Measurements from ENCODE around the gene GMEB1. TPM values are rescaled to one million over a fixed set of nuclear protein-coding genes. Genes with fewer than 3 reads are reported as not detected.
A peak's percentile ranks its signal among the peaks of the same experiment; 100 is the strongest.

The GMEB1 gene
- total and polyA plus RNA-seq, 2 experiments from 2014 or later = 13.3 to 20.2 TPM

DNA sequence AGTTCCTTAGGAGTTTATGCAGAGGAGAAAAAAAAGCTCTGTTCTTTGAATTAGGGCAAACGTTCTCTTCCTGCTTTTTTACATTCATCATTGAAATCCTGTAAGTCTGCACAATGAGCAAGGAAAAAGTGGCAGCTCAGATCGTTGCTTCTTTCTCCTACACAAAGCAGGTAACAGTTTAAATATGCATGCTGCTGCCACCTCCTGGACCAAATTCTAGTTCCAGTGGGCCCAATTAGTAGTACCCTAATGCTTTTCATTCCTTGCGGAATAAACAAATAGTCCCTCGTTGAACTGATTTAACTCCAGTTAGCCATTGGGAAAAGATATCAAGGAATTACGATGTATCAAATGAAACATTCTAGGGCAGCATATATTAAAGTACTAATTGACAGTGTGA is 88.3 kb downstream of the GMEB1 start:
- peaks cover 12% of the 10 kb centered on the region for H3K4me1 Mint-ChIP-seq
- peak; percentile 56 for ATAC-seq
- TF ChIP-seq CREB1 (CRISPR knock-in tag; IDR thresholded peaks at IDR 0.05; ENCODE audit: low read depth) (no peak), ZNF331 (CRISPR knock-in tag; IDR thresholded peaks at IDR 0.05; ENCODE audit: low read depth) (no peak)
- TF ChIP-seq, protein P1, sequence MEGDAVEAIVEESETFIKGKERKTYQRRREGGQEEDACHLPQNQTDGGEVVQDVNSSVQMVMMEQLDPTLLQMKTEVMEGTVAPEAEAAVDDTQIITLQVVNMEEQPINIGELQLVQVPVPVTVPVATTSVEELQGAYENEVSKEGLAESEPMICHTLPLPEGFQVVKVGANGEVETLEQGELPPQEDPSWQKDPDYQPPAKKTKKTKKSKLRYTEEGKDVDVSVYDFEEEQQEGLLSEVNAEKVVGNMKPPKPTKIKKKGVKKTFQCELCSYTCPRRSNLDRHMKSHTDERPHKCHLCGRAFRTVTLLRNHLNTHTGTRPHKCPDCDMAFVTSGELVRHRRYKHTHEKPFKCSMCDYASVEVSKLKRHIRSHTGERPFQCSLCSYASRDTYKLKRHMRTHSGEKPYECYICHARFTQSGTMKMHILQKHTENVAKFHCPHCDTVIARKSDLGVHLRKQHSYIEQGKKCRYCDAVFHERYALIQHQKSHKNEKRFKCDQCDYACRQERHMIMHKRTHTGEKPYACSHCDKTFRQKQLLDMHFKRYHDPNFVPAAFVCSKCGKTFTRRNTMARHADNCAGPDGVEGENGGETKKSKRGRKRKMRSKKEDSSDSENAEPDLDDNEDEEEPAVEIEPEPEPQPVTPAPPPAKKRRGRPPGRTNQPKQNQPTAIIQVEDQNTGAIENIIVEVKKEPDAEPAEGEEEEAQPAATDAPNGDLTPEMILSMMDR (conservative IDR thresholded peaks at IDR 0.05; ENCODE audit: low read depth in 2 of 2) = peak; percentile 49 to 58
- DNase-seq (ENCODE audit: low spot score) = peak; percentile 70
- Histone ChIP-seq H3K4me3 (peak overlapping the region; percentile 19; the same call in 1 of the 2 replicates), H3F3A (replicated peaks; ENCODE audit: low read depth) (peaks cover 26% of the 10 kb centered on the region; the same call in 1 of the 2 replicates), H3K4me2 (0 out of 2 replicates have a peak overlapping the region, but pooled peaks have one; percentile 45), H3K36me3 (ENCODE audit: insufficient read depth) (peaks cover 8% of the 10 kb centered on the region; the same call in 1 of the 2 replicates), H3K4me1 (ENCODE audit: insufficient read depth) (peaks cover 40% of the 10 kb centered on the region), H2AFZ (no peak overlapping the region), H3K79me2 (replicated peaks; ENCODE audit: insufficient read depth) (peaks cover 100% of the 10 kb centered on the region), H3K27me3 (ENCODE audit: insufficient read depth) (no peaks in the 10 kb centered on the region), H3K9me2 (ENCODE audit: insufficient read depth) (no peaks in the 10 kb centered on the region), H3K27ac (ENCODE audit: low read depth) (peak overlapping the region; percentile 29; the same call in 1 of the 2 replicates), H4K20me1 (replicated peaks; ENCODE audit: insufficient read depth) (peaks cover 79% of the 10 kb centered on the region)
- peaks cover 43% of the 10 kb centered on the region for H3K36me3 Mint-ChIP-seq (ENCODE audit: low read depth)
- H3K4me3 Mint-ChIP-seq = no peak overlapping the region
- no peak overlapping the region for H3K27ac Mint-ChIP-seq
- H3K27me3 Mint-ChIP-seq (ENCODE audit: insufficient read depth, low read depth, poor library complexity) = peaks cover 1% of the 10 kb centered on the region
- no peaks in the 10 kb centered on the region for H3K9me3 Mint-ChIP-seq

DNA sequence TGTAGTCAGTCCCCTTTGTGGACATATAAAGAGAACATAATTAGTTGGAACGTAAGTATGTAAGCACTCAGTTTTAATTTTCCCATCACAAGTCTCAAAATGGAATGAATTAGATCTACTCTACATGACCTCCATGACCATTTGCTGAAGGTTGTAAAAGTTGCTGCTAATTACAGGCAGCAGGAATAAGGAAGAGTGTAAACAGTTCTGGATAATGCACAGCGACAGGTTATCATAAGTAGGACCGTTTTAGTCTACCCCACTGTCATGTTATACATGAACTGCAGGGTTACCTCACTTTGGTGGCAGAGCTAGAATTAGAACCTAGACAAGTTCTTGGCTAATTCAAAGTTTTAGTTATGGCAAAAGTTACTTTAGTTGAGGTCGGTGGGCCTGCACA is 89.8 kb downstream of the GMEB1 start:
- ATAC-seq (no peak), DNase-seq (ENCODE audit: low spot score) (no peak)
- Mint-ChIP-seq H3K4me1 (peaks cover 10% of the 10 kb centered on the region), H3K36me3 (ENCODE audit: low read depth) (peaks cover 39% of the 10 kb centered on the region), H3K27ac (no peak overlapping the region), H3K9me3 (no peaks in the 10 kb centered on the region), H3K4me3 (no peak overlapping the region), H3K27me3 (ENCODE audit: insufficient read depth, low read depth, poor library complexity) (peaks cover 1% of the 10 kb centered on the region)
- Histone ChIP-seq H3K27me3 (ENCODE audit: insufficient read depth) (no peaks in the 10 kb centered on the region), H2AFZ (no peak overlapping the region), H3F3A (replicated peaks; ENCODE audit: low read depth) (peaks cover 20% of the 10 kb centered on the region; the same call in 1 of the 2 replicates), H3K27ac (ENCODE audit: low read depth) (no peak overlapping the region), H3K36me3 (ENCODE audit: insufficient read depth) (peaks cover 6% of the 10 kb centered on the region; the same call in 1 of the 2 replicates), H4K20me1 (replicated peaks; ENCODE audit: insufficient read depth) (peaks cover 75% of the 10 kb centered on the region), H3K79me2 (replicated peaks; ENCODE audit: insufficient read depth) (peaks cover 100% of the 10 kb centered on the region), H3K4me1 (ENCODE audit: insufficient read depth) (peaks cover 33% of the 10 kb centered on the region), H3K4me3 (no peak overlapping the region), H3K9me2 (ENCODE audit: insufficient read depth) (no peaks in the 10 kb centered on the region), H3K4me2 (no peak overlapping the region)
- TF ChIP-seq, protein P1 (conservative IDR thresholded peaks at IDR 0.05; ENCODE audit: low read depth in 2 of 2) = no peak
- TF ChIP-seq, protein P2, sequence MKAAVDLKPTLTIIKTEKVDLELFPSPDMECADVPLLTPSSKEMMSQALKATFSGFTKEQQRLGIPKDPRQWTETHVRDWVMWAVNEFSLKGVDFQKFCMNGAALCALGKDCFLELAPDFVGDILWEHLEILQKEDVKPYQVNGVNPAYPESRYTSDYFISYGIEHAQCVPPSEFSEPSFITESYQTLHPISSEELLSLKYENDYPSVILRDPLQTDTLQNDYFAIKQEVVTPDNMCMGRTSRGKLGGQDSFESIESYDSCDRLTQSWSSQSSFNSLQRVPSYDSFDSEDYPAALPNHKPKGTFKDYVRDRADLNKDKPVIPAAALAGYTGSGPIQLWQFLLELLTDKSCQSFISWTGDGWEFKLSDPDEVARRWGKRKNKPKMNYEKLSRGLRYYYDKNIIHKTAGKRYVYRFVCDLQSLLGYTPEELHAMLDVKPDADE (IDR thresholded peaks at IDR 0.05) = no peak
- TF ChIP-seq, protein P3, sequence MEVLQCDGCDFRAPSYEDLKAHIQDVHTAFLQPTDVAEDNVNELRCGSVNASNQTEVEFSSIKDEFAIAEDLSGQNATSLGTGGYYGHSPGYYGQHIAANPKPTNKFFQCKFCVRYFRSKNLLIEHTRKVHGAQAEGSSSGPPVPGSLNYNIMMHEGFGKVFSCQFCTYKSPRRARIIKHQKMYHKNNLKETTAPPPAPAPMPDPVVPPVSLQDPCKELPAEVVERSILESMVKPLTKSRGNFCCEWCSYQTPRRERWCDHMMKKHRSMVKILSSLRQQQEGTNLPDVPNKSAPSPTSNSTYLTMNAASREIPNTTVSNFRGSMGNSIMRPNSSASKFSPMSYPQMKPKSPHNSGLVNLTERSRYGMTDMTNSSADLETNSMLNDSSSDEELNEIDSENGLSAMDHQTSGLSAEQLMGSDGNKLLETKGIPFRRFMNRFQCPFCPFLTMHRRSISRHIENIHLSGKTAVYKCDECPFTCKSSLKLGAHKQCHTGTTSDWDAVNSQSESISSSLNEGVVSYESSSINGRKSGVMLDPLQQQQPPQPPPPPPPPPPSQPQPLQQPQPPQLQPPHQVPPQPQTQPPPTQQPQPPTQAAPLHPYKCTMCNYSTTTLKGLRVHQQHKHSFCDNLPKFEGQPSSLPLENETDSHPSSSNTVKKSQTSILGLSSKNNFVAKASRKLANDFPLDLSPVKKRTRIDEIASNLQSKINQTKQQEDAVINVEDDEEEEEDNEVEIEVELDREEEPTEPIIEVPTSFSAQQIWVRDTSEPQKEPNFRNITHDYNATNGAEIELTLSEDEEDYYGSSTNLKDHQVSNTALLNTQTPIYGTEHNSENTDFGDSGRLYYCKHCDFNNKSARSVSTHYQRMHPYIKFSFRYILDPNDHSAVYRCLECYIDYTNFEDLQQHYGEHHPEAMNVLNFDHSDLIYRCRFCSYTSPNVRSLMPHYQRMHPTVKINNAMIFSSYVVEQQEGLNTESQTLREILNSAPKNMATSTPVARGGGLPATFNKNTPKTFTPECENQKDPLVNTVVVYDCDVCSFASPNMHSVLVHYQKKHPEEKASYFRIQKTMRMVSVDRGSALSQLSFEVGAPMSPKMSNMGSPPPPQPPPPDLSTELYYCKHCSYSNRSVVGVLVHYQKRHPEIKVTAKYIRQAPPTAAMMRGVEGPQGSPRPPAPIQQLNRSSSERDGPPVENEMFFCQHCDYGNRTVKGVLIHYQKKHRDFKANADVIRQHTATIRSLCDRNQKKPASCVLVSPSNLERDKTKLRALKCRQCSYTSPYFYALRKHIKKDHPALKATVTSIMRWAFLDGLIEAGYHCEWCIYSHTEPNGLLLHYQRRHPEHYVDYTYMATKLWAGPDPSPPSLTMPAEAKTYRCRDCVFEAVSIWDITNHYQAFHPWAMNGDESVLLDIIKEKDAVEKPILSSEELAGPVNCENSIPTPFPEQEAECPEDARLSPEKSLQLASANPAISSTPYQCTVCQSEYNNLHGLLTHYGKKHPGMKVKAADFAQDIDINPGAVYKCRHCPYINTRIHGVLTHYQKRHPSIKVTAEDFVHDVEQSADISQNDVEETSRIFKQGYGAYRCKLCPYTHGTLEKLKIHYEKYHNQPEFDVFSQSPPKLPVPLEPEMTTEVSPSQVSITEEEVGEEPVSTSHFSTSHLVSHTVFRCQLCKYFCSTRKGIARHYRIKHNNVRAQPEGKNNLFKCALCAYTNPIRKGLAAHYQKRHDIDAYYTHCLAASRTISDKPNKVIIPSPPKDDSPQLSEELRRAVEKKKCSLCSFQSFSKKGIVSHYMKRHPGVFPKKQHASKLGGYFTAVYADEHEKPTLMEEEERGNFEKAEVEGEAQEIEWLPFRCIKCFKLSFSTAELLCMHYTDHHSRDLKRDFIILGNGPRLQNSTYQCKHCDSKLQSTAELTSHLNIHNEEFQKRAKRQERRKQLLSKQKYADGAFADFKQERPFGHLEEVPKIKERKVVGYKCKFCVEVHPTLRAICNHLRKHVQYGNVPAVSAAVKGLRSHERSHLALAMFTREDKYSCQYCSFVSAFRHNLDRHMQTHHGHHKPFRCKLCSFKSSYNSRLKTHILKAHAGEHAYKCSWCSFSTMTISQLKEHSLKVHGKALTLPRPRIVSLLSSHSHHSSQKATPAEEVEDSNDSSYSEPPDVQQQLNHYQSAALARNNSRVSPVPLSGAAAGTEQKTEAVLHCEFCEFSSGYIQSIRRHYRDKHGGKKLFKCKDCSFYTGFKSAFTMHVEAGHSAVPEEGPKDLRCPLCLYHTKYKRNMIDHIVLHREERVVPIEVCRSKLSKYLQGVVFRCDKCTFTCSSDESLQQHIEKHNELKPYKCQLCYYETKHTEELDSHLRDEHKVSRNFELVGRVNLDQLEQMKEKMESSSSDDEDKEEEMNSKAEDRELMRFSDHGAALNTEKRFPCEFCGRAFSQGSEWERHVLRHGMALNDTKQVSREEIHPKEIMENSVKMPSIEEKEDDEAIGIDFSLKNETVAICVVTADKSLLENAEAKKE (CRISPR knock-in tag; IDR thresholded peaks at IDR 0.05) = no peak
- TF ChIP-seq EZH2 (IDR thresholded peaks at IDR 0.05; ENCODE audit: low read depth, unreplicated experiment) = no peak

Data from GM23338 (cell line).